ENCODE results near the gene DGKI. TPM values are rescaled to one million over a fixed set of nuclear protein-coding genes. Genes with fewer than 3 reads are reported as not detected.

DGKI gene
- total RNA-seq, 3 donors from 2014 or later (not counting 1 experiment from before 2014, with no cell fraction given) = 0.53 TPM; not detected in 2

- Mint-ChIP-seq H3K4me3 (no peak overlapping the region), H3K4me1 (no peaks in the 10 kb centered on the region), H3K36me3 (no peaks in the 10 kb centered on the region), H3K27me3 (ENCODE audit: low read depth in 2 of 2) (peaks cover 0 to 4% of the 10 kb centered on the region in 2 donors), H3K9me3 (no peaks in the 10 kb centered on the region), H3K27ac (no peak overlapping the region)
- H3K27ac ChIP-seq (ENCODE audit: low read length) = no peak overlapping the region
- H3K4me1 ChIP-seq (ENCODE audit: control insufficient read depth, insufficient read depth, low read length) = no peaks in the 10 kb centered on the region
- no peaks in the 10 kb centered on the region for H3K36me3 ChIP-seq (ENCODE audit: control insufficient read depth, insufficient read depth, low read length)
- intact Hi-C loops (cut with micrococcal nuclease) = no loop called here
- no peaks in the 10 kb centered on the region for H3K27me3 ChIP-seq (ENCODE audit: control insufficient read depth, insufficient read depth, low read length)
- H3K4me3 ChIP-seq (ENCODE audit: low read length) = no peak overlapping the region
- TF ChIP-seq CTCF (IDR thresholded peaks at IDR 0.05) = no peak
- no peaks in the 10 kb centered on the region for H3K9me3 ChIP-seq (ENCODE audit: control insufficient read depth, insufficient read depth, low read length)
- no peak for DNase-seq
- WGBS (ENCODE audit: insufficient coverage) = 86% methylated on average over 3 of the region's 3 CpGs
- ATAC-seq = no peak
These were observed 161.2 kb downstream of the DGKI start for GRCh38 chr7:137685433-137686164.

DNA sequence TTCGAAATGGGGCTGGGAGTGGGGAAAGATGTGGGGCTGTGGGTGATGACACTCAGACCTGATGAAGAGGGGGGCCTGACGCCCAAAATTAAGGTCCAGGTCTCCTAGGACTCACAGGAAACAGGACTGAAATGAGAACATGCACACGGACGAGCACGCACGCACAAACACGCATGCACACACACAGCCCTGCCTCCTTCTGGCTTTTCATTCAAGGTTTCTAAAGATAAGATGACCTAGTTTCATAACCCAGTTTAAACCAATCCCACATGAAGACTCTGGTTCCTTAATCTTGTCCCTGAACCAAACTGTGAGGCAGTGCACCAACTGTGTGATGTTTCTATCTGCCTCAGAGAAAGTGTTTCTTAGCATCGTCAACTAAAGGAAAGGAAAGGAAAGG, 162.0 kb downstream of the DGKI start:
- Mint-ChIP-seq H3K4me1 (no peaks in the 10 kb centered on the region), H3K27me3 (ENCODE audit: low read depth in 2 of 2) (peaks cover 0 to 4% of the 10 kb centered on the region in 2 donors), H3K27ac (no peak overlapping the region), H3K36me3 (no peaks in the 10 kb centered on the region), H3K4me3 (no peak overlapping the region), H3K9me3 (no peaks in the 10 kb centered on the region)
- TF ChIP-seq CTCF (IDR thresholded peaks at IDR 0.05) = no peak
- Histone ChIP-seq H3K27ac (ENCODE audit: low read length) (no peak overlapping the region), H3K9me3 (ENCODE audit: control insufficient read depth, insufficient read depth, low read length) (no peaks in the 10 kb centered on the region), H3K4me1 (ENCODE audit: control insufficient read depth, insufficient read depth, low read length) (no peaks in the 10 kb centered on the region), H3K36me3 (ENCODE audit: control insufficient read depth, insufficient read depth, low read length) (no peaks in the 10 kb centered on the region), H3K27me3 (ENCODE audit: control insufficient read depth, insufficient read depth, low read length) (no peaks in the 10 kb centered on the region), H3K4me3 (ENCODE audit: low read length) (no peak overlapping the region)
- intact Hi-C loops (cut with micrococcal nuclease) = no loop called here
- 69% methylated on average over 8 of the region's 8 CpGs for WGBS (ENCODE audit: insufficient coverage)
- DNase-seq (no peak), ATAC-seq (no peak)

DNA sequence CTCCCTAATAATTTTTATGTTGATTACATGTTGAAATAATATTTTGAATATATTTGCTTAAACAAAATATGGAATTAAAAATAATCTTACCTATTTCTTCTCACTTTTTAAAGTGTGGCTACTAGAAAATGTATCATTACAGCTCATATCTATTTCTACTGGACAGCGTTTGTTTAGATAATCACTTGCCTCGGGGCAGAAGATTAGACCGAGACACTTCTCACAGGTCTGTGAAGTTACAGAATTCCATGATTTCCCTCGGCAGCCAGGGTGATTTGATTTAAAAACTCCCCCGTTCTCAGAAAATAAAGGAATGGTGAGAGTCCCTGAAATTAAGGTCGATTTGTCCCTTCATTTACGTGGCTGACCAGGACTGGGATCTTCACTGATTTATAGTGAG, 162.5 kb downstream of the DGKI start:
- no peak for TF ChIP-seq CTCF (IDR thresholded peaks at IDR 0.05)
- intact Hi-C loops (cut with micrococcal nuclease) = no loop called here
- Mint-ChIP-seq H3K4me3 (no peak overlapping the region), H3K27ac (no peak overlapping the region), H3K36me3 (no peaks in the 10 kb centered on the region), H3K9me3 (no peaks in the 10 kb centered on the region), H3K4me1 (no peaks in the 10 kb centered on the region), H3K27me3 (ENCODE audit: low read depth in 2 of 2) (peaks cover 0 to 4% of the 10 kb centered on the region in 2 donors)
- Histone ChIP-seq H3K4me3 (ENCODE audit: low read length) (no peak overlapping the region), H3K27ac (ENCODE audit: low read length) (no peak overlapping the region), H3K27me3 (ENCODE audit: control insufficient read depth, insufficient read depth, low read length) (no peaks in the 10 kb centered on the region), H3K9me3 (ENCODE audit: control insufficient read depth, insufficient read depth, low read length) (no peaks in the 10 kb centered on the region), H3K36me3 (ENCODE audit: control insufficient read depth, insufficient read depth, low read length) (no peaks in the 10 kb centered on the region), H3K4me1 (ENCODE audit: control insufficient read depth, insufficient read depth, low read length) (no peaks in the 10 kb centered on the region)
- DNase-seq = no peak
- no peak for ATAC-seq
- WGBS (ENCODE audit: insufficient coverage) = 90% methylated on average over 7 of the region's 7 CpGs

DNA sequence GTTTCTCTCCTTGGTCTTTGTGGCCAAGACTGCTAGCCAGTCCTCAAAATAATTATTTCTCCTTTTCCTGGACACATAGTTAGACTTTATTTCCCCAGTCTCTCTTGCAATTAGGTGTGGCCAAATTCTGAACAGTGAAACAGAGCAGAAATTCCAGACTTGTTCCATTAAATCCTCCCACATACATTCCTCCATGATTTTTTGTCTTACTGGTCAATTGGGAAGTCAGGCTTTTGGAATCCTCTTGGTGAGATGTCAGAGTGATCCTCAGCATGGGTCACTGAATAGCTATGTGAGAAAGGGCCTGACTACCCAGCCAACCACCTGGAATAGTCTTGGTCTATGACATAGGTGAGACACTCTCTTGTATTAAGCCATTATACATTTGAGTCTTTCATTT, 164.2 kb downstream of the DGKI start:
- Mint-ChIP-seq H3K36me3 (no peaks in the 10 kb centered on the region), H3K27ac (no peak overlapping the region), H3K4me3 (no peak overlapping the region), H3K4me1 (no peaks in the 10 kb centered on the region), H3K9me3 (no peaks in the 10 kb centered on the region), H3K27me3 (ENCODE audit: low read depth in 2 of 2) (peaks cover 0 to 10% of the 10 kb centered on the region in 2 donors)
- intact Hi-C loops (cut with micrococcal nuclease) = no loop called here
- Histone ChIP-seq H3K9me3 (ENCODE audit: control insufficient read depth, insufficient read depth, low read length) (no peaks in the 10 kb centered on the region), H3K27me3 (ENCODE audit: control insufficient read depth, insufficient read depth, low read length) (no peaks in the 10 kb centered on the region), H3K36me3 (ENCODE audit: control insufficient read depth, insufficient read depth, low read length) (no peaks in the 10 kb centered on the region), H3K4me3 (ENCODE audit: low read length) (no peak overlapping the region), H3K4me1 (ENCODE audit: control insufficient read depth, insufficient read depth, low read length) (no peaks in the 10 kb centered on the region), H3K27ac (ENCODE audit: low read length) (no peak overlapping the region)
- no peak for ATAC-seq
- no peak for TF ChIP-seq CTCF (IDR thresholded peaks at IDR 0.05)
- DNase-seq = no peak

All from natural killer cell (primary cell).